ENCODE data around the gene PLA2G4C.

The PLA2G4C gene

GRCh38 chr19:48053076-48053475 lies 57.5 kb downstream of the PLA2G4C start:
- no peak overlapping the region for H3K4me3 ChIP-seq (ENCODE audit: low read length)
- H3K9me3 ChIP-seq (ENCODE audit: insufficient read depth, low read depth, low read length): peaks cover 8% of the 10 kb centered on the region; the same call in 1 of the 2 replicates
- H3K27ac ChIP-seq (ENCODE audit: low read depth, low read length): no peak overlapping the region
- 85% methylated on average over 5 of the region's 5 CpGs for WGBS
- H3K27me3 ChIP-seq (ENCODE audit: insufficient read depth, low read length): no peaks in the 10 kb centered on the region
- no peaks in the 10 kb centered on the region for H3K4me1 ChIP-seq (ENCODE audit: insufficient read depth, low read length)
- H3K9ac ChIP-seq (ENCODE audit: low read depth, low read length): no peak overlapping the region
- no peaks in the 10 kb centered on the region for H3K36me3 ChIP-seq (ENCODE audit: insufficient read depth, low read length)

- Histone ChIP-seq H3K4me1 (ENCODE audit: insufficient read depth, low read length) (no peaks in the 10 kb centered on the region), H3K4me3 (ENCODE audit: low read length) (no peak overlapping the region), H3K27me3 (ENCODE audit: insufficient read depth, low read length) (no peaks in the 10 kb centered on the region), H3K36me3 (ENCODE audit: insufficient read depth, low read length) (no peaks in the 10 kb centered on the region), H3K9me3 (ENCODE audit: insufficient read depth, low read depth, low read length) (peaks cover 8% of the 10 kb centered on the region; the same call in 1 of the 2 replicates), H3K27ac (ENCODE audit: low read depth, low read length) (no peak overlapping the region), H3K9ac (ENCODE audit: low read depth, low read length) (no peak overlapping the region)
- WGBS: 85% methylated on average over 7 of the region's 10 CpGs
Measured at GRCh38 chr19:48051335-48052033, 59.1 kb downstream of the PLA2G4C start.

- no peaks in the 10 kb centered on the region for H3K4me1 ChIP-seq (ENCODE audit: insufficient read depth, low read length)
- H3K36me3 ChIP-seq (ENCODE audit: insufficient read depth, low read length): no peaks in the 10 kb centered on the region
- no peak overlapping the region for H3K27ac ChIP-seq (ENCODE audit: low read depth, low read length)
- H3K27me3 ChIP-seq (ENCODE audit: insufficient read depth, low read length): no peaks in the 10 kb centered on the region
- H3K4me3 ChIP-seq (ENCODE audit: low read length): no peak overlapping the region
- no peak overlapping the region for H3K9ac ChIP-seq (ENCODE audit: low read depth, low read length)
- 98% methylated on average over 5 of the region's 5 CpGs for WGBS
- no peaks in the 10 kb centered on the region; the same call in 1 of the 2 replicates for H3K9me3 ChIP-seq (ENCODE audit: insufficient read depth, low read depth, low read length)
Measured at GRCh38 chr19:48044561-48044960, 66.1 kb downstream of the PLA2G4C start.

- Histone ChIP-seq H3K4me3 (ENCODE audit: low read length) (no peak within 1 kb of the TSS), H3K36me3 (ENCODE audit: insufficient read depth, low read length) (no peaks in the 10 kb centered on the region), H3K9ac (ENCODE audit: low read depth, low read length) (no peak within 1 kb of the TSS), H3K27me3 (ENCODE audit: insufficient read depth, low read length) (no peaks in the 10 kb centered on the region), H3K9me3 (ENCODE audit: insufficient read depth, low read depth, low read length) (peaks cover 3% of the 10 kb centered on the region; the same call in 1 of the 2 replicates), H3K4me1 (ENCODE audit: insufficient read depth, low read length) (no peaks in the 10 kb centered on the region), H3K27ac (ENCODE audit: low read depth, low read length) (no peak within 1 kb of the TSS)
- WGBS: 74% methylated on average over 9 of the region's 10 CpGs
Measured at GRCh38 chr19:48043675-48044258, 66.8 kb downstream of the PLA2G4C start, which contains the start of gene CABP5. Gene CABP5, minus strand, starts transcription at chr19:48044079. Its CDS starts 157 bp downstream, at chr19:48043922.

- WGBS: 69% methylated on average over 2 of the region's 2 CpGs
- Histone ChIP-seq H3K4me3 (ENCODE audit: low read length) (no peak overlapping the region), H3K9me3 (ENCODE audit: insufficient read depth, low read depth, low read length) (peaks cover 11% of the 10 kb centered on the region), H3K27me3 (ENCODE audit: insufficient read depth, low read length) (no peaks in the 10 kb centered on the region), H3K27ac (ENCODE audit: low read depth, low read length) (no peak overlapping the region), H3K4me1 (ENCODE audit: insufficient read depth, low read length) (no peaks in the 10 kb centered on the region), H3K9ac (ENCODE audit: low read depth, low read length) (no peak overlapping the region), H3K36me3 (ENCODE audit: insufficient read depth, low read length) (no peaks in the 10 kb centered on the region)
Measured at GRCh38 chr19:48041877-48042580, 68.6 kb downstream of the PLA2G4C start.

- Histone ChIP-seq H3K27ac (ENCODE audit: low read depth, low read length) (no peak overlapping the region), H3K4me1 (ENCODE audit: insufficient read depth, low read length) (no peaks in the 10 kb centered on the region), H3K9me3 (ENCODE audit: insufficient read depth, low read depth, low read length) (peaks cover 24% of the 10 kb centered on the region), H3K36me3 (ENCODE audit: insufficient read depth, low read length) (no peaks in the 10 kb centered on the region), H3K4me3 (ENCODE audit: low read length) (no peak overlapping the region), H3K27me3 (ENCODE audit: insufficient read depth, low read length) (no peaks in the 10 kb centered on the region), H3K9ac (ENCODE audit: low read depth, low read length) (no peak overlapping the region)
- WGBS: 83% methylated on average over 2 of the region's 2 CpGs
Measured at GRCh38 chr19:48036765-48037164, 73.9 kb downstream of the PLA2G4C start.

GRCh38 chr19:48033604-48034003 lies 77.0 kb downstream of the PLA2G4C start:
- Histone ChIP-seq H3K4me1 (ENCODE audit: insufficient read depth, low read length) (no peaks in the 10 kb centered on the region), H3K27me3 (ENCODE audit: insufficient read depth, low read length) (no peaks in the 10 kb centered on the region), H3K27ac (ENCODE audit: low read depth, low read length) (no peak overlapping the region), H3K36me3 (ENCODE audit: insufficient read depth, low read length) (no peaks in the 10 kb centered on the region), H3K9me3 (ENCODE audit: insufficient read depth, low read depth, low read length) (peaks cover 21% of the 10 kb centered on the region), H3K4me3 (ENCODE audit: low read length) (no peak overlapping the region), H3K9ac (ENCODE audit: low read depth, low read length) (no peak overlapping the region)
- 82% methylated on average over 5 of the region's 5 CpGs for WGBS

- no peak overlapping the region for H3K9ac ChIP-seq (ENCODE audit: low read depth, low read length)
- peaks cover 3% of the 10 kb centered on the region; the same call in 1 of the 2 replicates for H3K9me3 ChIP-seq (ENCODE audit: insufficient read depth, low read depth, low read length)
- no peaks in the 10 kb centered on the region for H3K4me1 ChIP-seq (ENCODE audit: insufficient read depth, low read length)
- no peak overlapping the region for H3K4me3 ChIP-seq (ENCODE audit: low read length)
- H3K36me3 ChIP-seq (ENCODE audit: insufficient read depth, low read length): no peaks in the 10 kb centered on the region
- H3K27ac ChIP-seq (ENCODE audit: low read depth, low read length): no peak overlapping the region
- H3K27me3 ChIP-seq (ENCODE audit: insufficient read depth, low read length): no peaks in the 10 kb centered on the region
- WGBS: 75% methylated on average over 10 of the region's 10 CpGs
Measured at GRCh38 chr19:48030073-48030472, 80.5 kb downstream of the PLA2G4C start.

- Histone ChIP-seq H3K9me3 (ENCODE audit: insufficient read depth, low read depth, low read length) (peaks cover 5% of the 10 kb centered on the region; the same call in 1 of the 2 replicates), H3K27me3 (ENCODE audit: insufficient read depth, low read length) (no peaks in the 10 kb centered on the region), H3K36me3 (ENCODE audit: insufficient read depth, low read length) (no peaks in the 10 kb centered on the region), H3K27ac (ENCODE audit: low read depth, low read length) (no peak overlapping the region), H3K9ac (ENCODE audit: low read depth, low read length) (no peak overlapping the region), H3K4me1 (ENCODE audit: insufficient read depth, low read length) (no peaks in the 10 kb centered on the region), H3K4me3 (ENCODE audit: low read length) (no peak overlapping the region)
- 82% methylated on average over 7 of the region's 7 CpGs for WGBS
Measured at GRCh38 chr19:48029431-48029830, 81.2 kb downstream of the PLA2G4C start.

- H3K4me3 ChIP-seq (ENCODE audit: low read length): no peak overlapping the region
- H3K27me3 ChIP-seq (ENCODE audit: insufficient read depth, low read length): no peaks in the 10 kb centered on the region
- H3K27ac ChIP-seq (ENCODE audit: low read depth, low read length): no peak overlapping the region
- H3K36me3 ChIP-seq (ENCODE audit: insufficient read depth, low read length): no peaks in the 10 kb centered on the region
- no peak overlapping the region for H3K9ac ChIP-seq (ENCODE audit: low read depth, low read length)
- peaks cover 8% of the 10 kb centered on the region for H3K9me3 ChIP-seq (ENCODE audit: insufficient read depth, low read depth, low read length)
- H3K4me1 ChIP-seq (ENCODE audit: insufficient read depth, low read length): no peaks in the 10 kb centered on the region
- WGBS: 58% methylated on average over 3 of the region's 3 CpGs
Measured at GRCh38 chr19:48025480-48025879, 85.1 kb downstream of the PLA2G4C start.

GRCh38 chr19:48023518-48023917 lies 87.1 kb downstream of the PLA2G4C start:
- no peak overlapping the region for H3K27ac ChIP-seq (ENCODE audit: low read depth, low read length)
- no peak overlapping the region for H3K9ac ChIP-seq (ENCODE audit: low read depth, low read length)
- H3K4me1 ChIP-seq (ENCODE audit: insufficient read depth, low read length): no peaks in the 10 kb centered on the region
- H3K36me3 ChIP-seq (ENCODE audit: insufficient read depth, low read length): no peaks in the 10 kb centered on the region
- H3K27me3 ChIP-seq (ENCODE audit: insufficient read depth, low read length): no peaks in the 10 kb centered on the region
- no peak overlapping the region for H3K4me3 ChIP-seq (ENCODE audit: low read length)
- peaks cover 8% of the 10 kb centered on the region for H3K9me3 ChIP-seq (ENCODE audit: insufficient read depth, low read depth, low read length)
- WGBS: 80% methylated on average over 2 of the region's 3 CpGs

All from HUES64 (cell line).